BE2C (cell line): ENCODE measurements around the gene GRIN3B. TPM values are rescaled to one million over a fixed set of nuclear protein-coding genes. Genes with fewer than 3 reads are reported as not detected.

Experiments
- DNase-seq: peaks from one replicate; pipeline ENCODE4 v3.0.0-alpha.2; 2020
- H3K27me3 ChIP-seq: fragments of 250-450 bp; sonication (Bioruptor Pico); 2 replicates; pipeline ENCODE4 v1.5.1; 2020; ENCODE audit warnings: mild to moderate bottlenecking
- H3K36me3 ChIP-seq: fragments of 250-450 bp; sonication (Bioruptor Pico); 2 replicates; pipeline ENCODE4 v1.5.1; 2020; ENCODE audit warnings: mild to moderate bottlenecking
- H3K4me1 ChIP-seq: fragments of 250-450 bp; sonication (Bioruptor Pico); 2 replicates; pipeline ENCODE4 v1.5.1; 2020
- H3K4me3 ChIP-seq: 2 replicates; pipeline ENCODE4 v1.5.1; 2011; ENCODE audit warnings: low read depth, low read length
- H3K9me3 ChIP-seq: fragments of 250-450 bp; sonication (Bioruptor Pico); 2 replicates; pipeline ENCODE4 v1.5.1; 2020
- polyA plus RNA-seq: library from polyadenylated mRNA; unstranded; fragments of >200 nt; gene quantifications from one replicate; pipeline ENCODE4 v1.2.1, GENCODE V29; 2012; ENCODE audit warnings: low read depth, missing spikeins; ENCODE audit not compliant: insufficient read length, insufficient read depth
- TF ChIP-seq, protein P1 (sequence below): IDR thresholded peaks from 2 replicates; pipeline ENCODE4 v1.5.1; 2012; ENCODE audit warnings: mild to moderate bottlenecking, low read depth, low read length

Gene GRIN3B, protein sequence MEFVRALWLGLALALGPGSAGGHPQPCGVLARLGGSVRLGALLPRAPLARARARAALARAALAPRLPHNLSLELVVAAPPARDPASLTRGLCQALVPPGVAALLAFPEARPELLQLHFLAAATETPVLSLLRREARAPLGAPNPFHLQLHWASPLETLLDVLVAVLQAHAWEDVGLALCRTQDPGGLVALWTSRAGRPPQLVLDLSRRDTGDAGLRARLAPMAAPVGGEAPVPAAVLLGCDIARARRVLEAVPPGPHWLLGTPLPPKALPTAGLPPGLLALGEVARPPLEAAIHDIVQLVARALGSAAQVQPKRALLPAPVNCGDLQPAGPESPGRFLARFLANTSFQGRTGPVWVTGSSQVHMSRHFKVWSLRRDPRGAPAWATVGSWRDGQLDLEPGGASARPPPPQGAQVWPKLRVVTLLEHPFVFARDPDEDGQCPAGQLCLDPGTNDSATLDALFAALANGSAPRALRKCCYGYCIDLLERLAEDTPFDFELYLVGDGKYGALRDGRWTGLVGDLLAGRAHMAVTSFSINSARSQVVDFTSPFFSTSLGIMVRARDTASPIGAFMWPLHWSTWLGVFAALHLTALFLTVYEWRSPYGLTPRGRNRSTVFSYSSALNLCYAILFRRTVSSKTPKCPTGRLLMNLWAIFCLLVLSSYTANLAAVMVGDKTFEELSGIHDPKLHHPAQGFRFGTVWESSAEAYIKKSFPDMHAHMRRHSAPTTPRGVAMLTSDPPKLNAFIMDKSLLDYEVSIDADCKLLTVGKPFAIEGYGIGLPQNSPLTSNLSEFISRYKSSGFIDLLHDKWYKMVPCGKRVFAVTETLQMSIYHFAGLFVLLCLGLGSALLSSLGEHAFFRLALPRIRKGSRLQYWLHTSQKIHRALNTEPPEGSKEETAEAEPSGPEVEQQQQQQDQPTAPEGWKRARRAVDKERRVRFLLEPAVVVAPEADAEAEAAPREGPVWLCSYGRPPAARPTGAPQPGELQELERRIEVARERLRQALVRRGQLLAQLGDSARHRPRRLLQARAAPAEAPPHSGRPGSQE
- polyA plus RNA-seq = 0.26 TPM

DNA sequence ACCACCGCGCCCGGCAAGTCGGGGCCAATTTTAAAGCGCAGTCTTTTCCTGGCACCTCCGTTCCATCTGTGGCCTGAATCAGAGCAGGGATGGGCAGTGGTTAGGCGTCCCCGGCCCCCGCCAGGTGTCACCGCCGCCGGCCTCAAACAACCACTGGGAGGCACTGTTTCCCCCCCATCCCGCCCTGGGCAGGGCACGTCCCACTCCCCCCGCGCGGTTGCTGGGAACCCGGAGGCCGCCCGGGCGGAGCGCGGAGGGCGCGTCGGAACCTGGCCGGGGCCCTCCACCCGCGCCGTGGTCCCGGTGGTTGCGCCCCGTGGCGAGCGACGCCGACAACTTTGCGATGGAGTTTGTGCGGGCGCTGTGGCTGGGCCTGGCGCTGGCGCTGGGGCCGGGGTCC is at the start of gene GRIN3B:
GRIN3B (plus strand) TSS at position 325 of the 400 bp plus-strand sequence; CDS start at position 344, 19 bp downstream.
- Histone ChIP-seq H3K27me3 (peaks cover 93% of the 10 kb centered on the region), H3K4me1 (peaks cover 13% of the 10 kb centered on the region), H3K9me3 (no peaks in the 10 kb centered on the region; the same call in 1 of the 2 replicates), H3K36me3 (no peaks in the 10 kb centered on the region), H3K4me3 (no peak within 1 kb of the TSS)
- peak; percentile 75 for DNase-seq
- TF ChIP-seq, protein P1, sequence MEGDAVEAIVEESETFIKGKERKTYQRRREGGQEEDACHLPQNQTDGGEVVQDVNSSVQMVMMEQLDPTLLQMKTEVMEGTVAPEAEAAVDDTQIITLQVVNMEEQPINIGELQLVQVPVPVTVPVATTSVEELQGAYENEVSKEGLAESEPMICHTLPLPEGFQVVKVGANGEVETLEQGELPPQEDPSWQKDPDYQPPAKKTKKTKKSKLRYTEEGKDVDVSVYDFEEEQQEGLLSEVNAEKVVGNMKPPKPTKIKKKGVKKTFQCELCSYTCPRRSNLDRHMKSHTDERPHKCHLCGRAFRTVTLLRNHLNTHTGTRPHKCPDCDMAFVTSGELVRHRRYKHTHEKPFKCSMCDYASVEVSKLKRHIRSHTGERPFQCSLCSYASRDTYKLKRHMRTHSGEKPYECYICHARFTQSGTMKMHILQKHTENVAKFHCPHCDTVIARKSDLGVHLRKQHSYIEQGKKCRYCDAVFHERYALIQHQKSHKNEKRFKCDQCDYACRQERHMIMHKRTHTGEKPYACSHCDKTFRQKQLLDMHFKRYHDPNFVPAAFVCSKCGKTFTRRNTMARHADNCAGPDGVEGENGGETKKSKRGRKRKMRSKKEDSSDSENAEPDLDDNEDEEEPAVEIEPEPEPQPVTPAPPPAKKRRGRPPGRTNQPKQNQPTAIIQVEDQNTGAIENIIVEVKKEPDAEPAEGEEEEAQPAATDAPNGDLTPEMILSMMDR = peak; percentile 42

GRCh38 chr19:952049-952679 is 48.1 kb upstream of the GRIN3B start:
- TF ChIP-seq, protein P1 = no peak
- Histone ChIP-seq H3K4me1 (peaks cover 7% of the 10 kb centered on the region), H3K9me3 (no peaks in the 10 kb centered on the region), H3K27me3 (no peaks in the 10 kb centered on the region), H3K36me3 (peaks cover 7% of the 10 kb centered on the region; the same call in 1 of the 2 replicates), H3K4me3 (no peak overlapping the region)
- DNase-seq = no peak

DNA sequence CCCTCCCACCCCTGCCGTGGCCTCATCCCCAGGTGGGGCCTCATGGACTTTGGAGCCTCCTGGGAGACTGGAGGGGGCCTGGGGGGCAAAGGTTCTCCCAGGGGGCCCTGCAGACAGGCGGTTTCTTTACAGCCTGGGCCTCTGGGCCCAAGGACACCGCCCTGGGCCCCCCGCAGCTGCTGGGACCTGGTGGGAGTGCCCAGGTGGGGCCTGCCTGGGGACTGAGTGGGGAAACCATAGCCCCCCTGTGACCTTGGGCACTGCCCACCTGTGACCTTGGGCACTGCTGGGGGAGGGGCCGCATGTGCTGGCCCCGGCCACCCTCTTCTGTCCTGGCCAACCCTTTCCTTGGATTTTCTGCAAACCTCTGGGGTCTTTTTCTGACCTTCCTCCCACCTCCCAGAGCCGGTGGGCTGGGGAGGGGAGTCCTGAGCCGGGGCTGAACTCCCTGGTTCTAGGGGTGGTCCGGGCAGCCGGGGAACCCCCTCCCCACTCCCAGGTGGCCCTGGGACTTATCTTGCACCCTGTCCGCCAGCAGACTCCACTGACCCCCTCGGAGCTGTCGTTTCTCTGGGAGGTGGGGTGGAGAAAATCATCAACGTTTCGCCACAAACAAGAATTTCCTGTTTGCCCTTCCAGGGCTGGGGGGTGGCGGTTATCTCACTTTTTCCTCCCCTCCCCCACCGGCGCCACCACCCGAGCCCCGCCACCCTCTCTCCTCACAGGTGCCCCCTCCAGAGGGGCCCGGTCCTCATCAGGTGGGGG is 47.4 kb upstream of the GRIN3B start:
- no peaks in the 10 kb centered on the region for H3K27me3 ChIP-seq
- TF ChIP-seq, protein P1 = no peak
- no peak for DNase-seq
- peaks cover 7% of the 10 kb centered on the region for H3K4me1 ChIP-seq
- no peaks in the 10 kb centered on the region for H3K9me3 ChIP-seq
- peaks cover under 1% of the 10 kb centered on the region; the same call in 1 of the 2 replicates for H3K36me3 ChIP-seq
- no peak overlapping the region for H3K4me3 ChIP-seq

GRCh38 chr19:953445-954271 is 46.6 kb upstream of the GRIN3B start:
- TF ChIP-seq, protein P1 = no peak
- H3K36me3 ChIP-seq = no peaks in the 10 kb centered on the region
- H3K9me3 ChIP-seq = no peaks in the 10 kb centered on the region
- H3K4me3 ChIP-seq = no peak overlapping the region
- peaks cover 7% of the 10 kb centered on the region for H3K4me1 ChIP-seq
- DNase-seq = peak; percentile 8
- no peaks in the 10 kb centered on the region for H3K27me3 ChIP-seq

- Histone ChIP-seq H3K36me3 (no peaks in the 10 kb centered on the region), H3K4me3 (no peak overlapping the region), H3K9me3 (no peaks in the 10 kb centered on the region), H3K27me3 (no peaks in the 10 kb centered on the region), H3K4me1 (peaks cover 7% of the 10 kb centered on the region)
- DNase-seq = no peak
- TF ChIP-seq, protein P1 = no peak
Measured at GRCh38 chr19:954272-954671, 45.9 kb upstream of the GRIN3B start.
